Activated CD4-positive, alpha-beta T cell treated with anti-CD3 and anti-CD28 coated beads, Interleukin-2, amount 10 ng/mL, durations not matched to agents 24 days and 14 days (primary cell): ENCODE data around the gene FOXL3. TPM values are rescaled to one million over a fixed set of nuclear protein-coding genes. Genes with fewer than 3 reads are reported as not detected.
"Not testable (repeated sequence)": the region's sequence is repeated elsewhere in the genome, so short reads cannot be mapped to it uniquely, and the experiment has no call there.

Source experiments
- DNase-seq: peaks from one replicate; pipeline ENCODE4 v3.0.0; 2022
- H3K27ac Mint-ChIP-seq: one replicate; pipeline ENCODE4 v1.8.0; 2022; ENCODE audit warnings: mild to moderate bottlenecking, mixed read lengths
- H3K27me3 Mint-ChIP-seq: one replicate; pipeline ENCODE4 v1.8.0; 2022; ENCODE audit warnings: mixed read lengths
- H3K36me3 Mint-ChIP-seq: one replicate; pipeline ENCODE4 v1.8.0; 2022; ENCODE audit warnings: low read depth, mild to moderate bottlenecking, mixed read lengths
- H3K4me1 Mint-ChIP-seq: one replicate; pipeline ENCODE4 v1.8.0; 2021; ENCODE audit warnings: mixed read lengths
- H3K4me3 Mint-ChIP-seq: one replicate; pipeline ENCODE4 v1.8.0; 2022; ENCODE audit warnings: mild to moderate bottlenecking, moderate library complexity, mixed read lengths
- H3K9me3 Mint-ChIP-seq: one replicate; pipeline ENCODE4 v1.8.0; 2021; ENCODE audit warnings: mixed read lengths
- intact Hi-C: fragments of 100-400 bp; cut with micrococcal nuclease; formaldehyde crosslinking; loops from one replicate; pipeline ENCODE4 v1.15.1; 2023
- total RNA-seq: library from RNA; stranded (reverse); gene quantifications from 2 replicates; pipeline ENCODE4 v1.2.3, GENCODE V29; 2022

FOXL3 gene
- total RNA-seq, 1 donor from 2014 or later, result not detected

DNA sequence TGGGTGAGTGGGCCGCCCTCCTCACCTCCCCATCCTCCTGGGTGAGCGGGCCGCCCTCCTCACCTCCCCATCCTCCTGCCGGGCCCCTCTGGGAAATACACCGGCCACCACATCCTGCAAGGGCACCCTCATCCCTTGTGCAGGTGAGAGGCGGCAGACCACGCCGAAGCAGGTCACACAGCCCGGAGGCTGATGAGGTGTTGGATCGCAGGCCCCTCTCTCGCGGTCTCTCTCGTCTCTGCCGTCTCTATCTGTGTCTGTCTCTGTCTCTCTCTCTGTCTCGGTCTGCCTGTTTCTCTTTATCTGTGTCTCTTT is 30.8 kb upstream of the FOXL3 start:
- H3K9me3 Mint-ChIP-seq, result peaks cover 4% of the 10 kb centered on the region
- no peak overlapping the region for H3K4me3 Mint-ChIP-seq
- intact Hi-C loops, result no loop called here
- no peak overlapping the region for H3K27ac Mint-ChIP-seq
- no peaks in the 10 kb centered on the region for H3K36me3 Mint-ChIP-seq
- H3K4me1 Mint-ChIP-seq, result no peaks in the 10 kb centered on the region
- DNase-seq, result no peak
- no peaks in the 10 kb centered on the region for H3K27me3 Mint-ChIP-seq

GRCh38 chr7:259751-260405 is 30.1 kb upstream of the FOXL3 start:
- DNase-seq, result no peak
- no peaks in the 10 kb centered on the region for H3K27me3 Mint-ChIP-seq
- no peak overlapping the region for H3K4me3 Mint-ChIP-seq
- intact Hi-C loops, result no loop called here
- peaks cover 4% of the 10 kb centered on the region for H3K9me3 Mint-ChIP-seq
- no peaks in the 10 kb centered on the region for H3K4me1 Mint-ChIP-seq
- H3K27ac Mint-ChIP-seq, result no peak overlapping the region
- no peaks in the 10 kb centered on the region for H3K36me3 Mint-ChIP-seq

DNA sequence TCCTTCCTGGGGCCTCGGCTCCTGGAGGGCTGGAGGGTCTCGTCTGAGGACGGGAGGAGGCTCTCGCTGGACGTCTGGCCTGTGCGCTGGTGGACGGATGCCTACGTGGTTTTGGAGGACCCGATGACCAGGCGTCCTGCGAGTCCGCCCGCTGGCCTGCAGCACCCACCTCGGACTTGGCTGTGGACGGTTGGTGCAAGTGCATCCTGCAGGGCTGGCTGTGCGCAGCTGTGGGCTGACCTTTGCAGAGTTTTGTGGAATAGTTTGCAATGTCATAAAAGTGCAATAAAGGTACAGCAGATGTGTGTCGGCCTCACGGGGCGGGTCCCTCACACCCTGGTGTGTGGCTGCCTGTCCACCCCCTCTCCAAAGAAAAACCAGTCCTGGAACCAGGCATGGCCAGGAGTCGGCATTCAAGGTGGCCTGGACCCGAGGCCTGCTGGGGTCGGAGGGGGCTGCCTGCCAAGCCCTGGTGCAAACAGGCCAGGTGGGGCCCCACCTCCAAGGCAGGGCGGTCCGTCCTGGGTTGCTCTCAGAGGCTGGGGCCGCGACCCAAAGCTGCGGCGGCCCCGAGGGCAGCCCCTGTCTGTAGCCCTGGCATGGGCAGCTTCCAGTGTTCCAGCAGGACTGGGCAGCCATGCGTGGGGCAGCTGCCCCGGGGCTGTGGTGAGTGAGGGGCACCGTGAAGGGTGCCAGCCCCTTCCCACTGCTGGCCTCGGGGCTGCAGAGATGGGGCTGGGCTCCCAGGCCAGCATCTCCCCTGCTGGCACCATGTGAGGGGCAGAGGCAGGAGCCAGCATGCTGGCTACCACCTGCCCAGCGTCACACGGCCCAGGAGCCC is 29.3 kb upstream of the FOXL3 start:
- DNase-seq, result no peak
- H3K27me3 Mint-ChIP-seq, result no peaks in the 10 kb centered on the region
- intact Hi-C loops, result no loop called here
- no peak overlapping the region for H3K27ac Mint-ChIP-seq
- H3K4me1 Mint-ChIP-seq, result no peaks in the 10 kb centered on the region
- no peaks in the 10 kb centered on the region for H3K36me3 Mint-ChIP-seq
- H3K4me3 Mint-ChIP-seq, result no peak overlapping the region
- H3K9me3 Mint-ChIP-seq, result peaks cover 4% of the 10 kb centered on the region

GRCh38 chr7:261341-262250 is 28.4 kb upstream of the FOXL3 start:
- DNase-seq, result no peak
- Mint-ChIP-seq H3K4me1 (no peaks in the 10 kb centered on the region), H3K27me3 (no peaks in the 10 kb centered on the region), H3K36me3 (no peaks in the 10 kb centered on the region), H3K27ac (no peak overlapping the region), H3K9me3 (peaks cover 4% of the 10 kb centered on the region), H3K4me3 (no peak overlapping the region)
- intact Hi-C loops, result no loop called here

GRCh38 chr7:262251-262572 is 27.8 kb upstream of the FOXL3 start:
- peaks cover 4% of the 10 kb centered on the region for H3K9me3 Mint-ChIP-seq
- H3K27ac Mint-ChIP-seq, result no peak overlapping the region
- intact Hi-C loops, result no loop called here
- DNase-seq, result no peak
- peak overlapping the region; percentile 26 for H3K4me3 Mint-ChIP-seq
- H3K27me3 Mint-ChIP-seq, result no peaks in the 10 kb centered on the region
- H3K4me1 Mint-ChIP-seq, result no peaks in the 10 kb centered on the region
- H3K36me3 Mint-ChIP-seq, result no peaks in the 10 kb centered on the region

DNA sequence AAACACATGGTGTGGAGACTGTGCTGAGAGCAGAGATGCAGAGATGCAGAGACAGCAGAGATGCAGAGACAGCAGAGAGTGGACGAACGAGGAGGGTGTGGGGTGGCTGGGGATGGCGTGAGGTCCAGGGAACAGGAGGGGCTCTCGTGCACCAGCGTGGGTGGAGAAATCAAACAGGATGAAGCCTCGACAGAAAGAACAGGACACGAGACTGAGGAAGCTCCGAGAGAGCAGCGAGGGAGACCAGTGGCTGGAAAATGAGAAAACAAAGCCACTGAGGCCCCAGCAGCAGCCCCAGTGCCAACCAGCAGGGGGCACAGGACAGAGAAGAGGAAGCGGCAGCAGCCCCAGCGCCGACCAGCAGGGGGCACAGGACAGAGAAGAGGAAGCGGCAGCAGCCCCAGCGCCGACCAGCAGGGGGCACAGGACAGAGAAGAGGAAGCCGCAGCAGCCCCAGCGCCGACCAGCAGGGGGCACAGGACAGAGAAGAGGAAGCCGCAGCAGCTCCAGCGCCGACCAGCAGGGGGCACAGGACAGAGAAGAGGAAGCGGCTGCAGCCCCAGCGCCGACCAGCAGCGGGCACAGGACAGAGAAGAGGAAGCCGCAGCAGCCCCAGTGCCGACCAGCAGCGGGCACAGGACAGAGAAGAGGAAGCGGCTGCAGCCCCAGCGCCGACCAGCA is 27.2 kb upstream of the FOXL3 start:
- peak overlapping the region; percentile 26 for H3K4me3 Mint-ChIP-seq
- intact Hi-C loops, H3K27ac Mint-ChIP-seq, H3K4me1 Mint-ChIP-seq, H3K36me3 Mint-ChIP-seq, H3K27me3 Mint-ChIP-seq, H3K9me3 Mint-ChIP-seq: not testable (repeated sequence)
- DNase-seq, result peak; percentile 88

DNA sequence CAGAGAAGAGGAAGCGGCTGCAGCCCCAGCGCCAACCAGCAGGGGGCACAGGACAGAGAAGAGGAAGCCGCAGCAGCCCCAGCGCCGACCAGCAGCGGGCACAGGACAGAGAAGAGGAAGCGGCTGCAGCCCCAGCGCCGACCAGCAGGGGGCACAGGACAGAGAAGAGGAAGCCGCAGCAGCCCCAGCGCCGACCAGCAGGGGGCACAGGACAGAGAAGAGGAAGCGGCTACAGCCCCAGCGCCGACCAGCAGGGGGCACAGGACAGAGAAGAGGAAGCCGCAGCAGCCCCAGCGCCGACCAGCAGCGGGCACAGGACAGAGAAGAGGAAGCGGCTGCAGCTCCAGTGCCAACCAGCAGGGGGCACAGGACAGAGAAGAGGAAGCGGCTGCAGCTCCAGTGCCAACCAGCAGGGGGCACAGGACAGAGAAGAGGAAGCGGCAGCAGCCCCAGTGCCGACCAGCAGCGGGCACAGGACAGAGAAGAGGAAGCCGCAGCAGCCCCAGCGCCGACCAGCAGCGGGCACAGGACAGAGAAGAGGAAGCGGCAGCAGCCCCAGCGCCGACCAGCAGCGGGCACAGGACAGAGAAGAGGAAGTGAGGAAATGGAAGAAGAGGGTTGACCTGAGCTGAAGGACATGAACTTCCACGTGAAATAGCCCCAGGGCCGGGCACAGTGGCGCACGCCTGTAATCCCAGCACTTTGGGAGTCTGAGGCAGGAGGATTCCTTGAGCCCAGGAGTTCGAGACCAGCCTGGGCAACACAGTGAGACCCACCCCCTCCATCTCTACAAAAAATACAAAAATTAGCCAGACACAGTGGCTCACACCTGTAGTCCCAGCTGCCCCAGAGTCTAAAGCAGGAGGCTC is 26.3 kb upstream of the FOXL3 start:
- H3K4me1 Mint-ChIP-seq, H3K9me3 Mint-ChIP-seq, intact Hi-C loops, H3K36me3 Mint-ChIP-seq, H3K4me3 Mint-ChIP-seq, H3K27me3 Mint-ChIP-seq, H3K27ac Mint-ChIP-seq: not testable (repeated sequence)
- peak; percentile 89 for DNase-seq

- Mint-ChIP-seq H3K27ac (no peak overlapping the region), H3K4me1 (no peaks in the 10 kb centered on the region), H3K27me3 (no peaks in the 10 kb centered on the region), H3K9me3 (peaks cover 4% of the 10 kb centered on the region), H3K4me3 (no peak overlapping the region), H3K36me3 (no peaks in the 10 kb centered on the region)
- intact Hi-C loops, result no loop called here
- no peak for DNase-seq
Measured at GRCh38 chr7:264541-265191, 25.3 kb upstream of the FOXL3 start.

GRCh38 chr7:265192-265997 is 24.6 kb upstream of the FOXL3 start:
- Mint-ChIP-seq H3K27ac (no peak overlapping the region), H3K4me1 (no peaks in the 10 kb centered on the region)

DNA sequence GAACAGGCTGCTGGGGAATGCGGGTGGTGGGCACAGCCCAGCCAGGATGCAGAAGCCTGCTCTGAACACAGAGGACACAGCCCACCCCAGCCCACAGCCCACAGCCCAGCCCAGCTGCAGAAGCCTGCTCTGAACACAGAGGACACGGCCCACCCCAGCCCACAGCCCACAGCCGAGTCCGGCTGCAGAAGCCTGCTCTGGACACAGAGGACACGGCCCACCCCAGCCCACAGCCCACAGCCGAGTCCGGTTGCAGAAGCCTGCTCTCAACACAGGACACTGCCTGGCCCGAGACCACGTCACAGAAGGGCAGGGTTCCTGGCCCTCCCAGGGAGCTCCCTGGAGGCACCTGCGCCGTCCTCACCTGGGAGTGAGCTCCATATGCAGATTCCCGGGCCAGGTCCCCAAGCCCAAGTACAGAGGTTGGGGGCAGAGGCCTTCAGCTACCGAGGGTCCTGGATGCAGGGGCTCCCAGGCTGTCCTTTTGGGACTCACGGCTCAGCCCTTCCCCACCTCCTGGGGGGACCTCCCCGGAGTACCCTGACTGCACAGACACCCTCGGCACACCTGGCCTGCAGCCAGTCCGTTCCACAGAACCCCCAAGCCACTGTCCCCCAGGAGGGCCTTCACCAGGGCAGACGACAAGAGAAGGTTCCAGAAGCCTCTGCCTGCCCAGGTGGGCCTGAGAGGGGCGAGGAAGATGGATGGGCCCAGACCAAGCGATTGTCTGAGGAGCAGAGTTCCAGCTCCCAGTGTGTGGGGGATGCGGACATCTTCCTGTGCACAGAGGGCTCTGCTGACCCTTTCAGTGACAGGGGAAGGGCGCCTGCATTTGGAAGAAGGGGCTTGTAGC is 23.7 kb upstream of the FOXL3 start:
- Mint-ChIP-seq H3K27me3 (no peaks in the 10 kb centered on the region), H3K4me1 (no peaks in the 10 kb centered on the region), H3K9me3 (peaks cover 4% of the 10 kb centered on the region), H3K36me3 (no peaks in the 10 kb centered on the region), H3K4me3 (no peak overlapping the region), H3K27ac (no peak overlapping the region)
- no peak for DNase-seq
- intact Hi-C loops, result no loop called here

More at GRCh38 chr7:265192-265997, 24.6 kb upstream of the FOXL3 start:
- no peaks in the 10 kb centered on the region for H3K36me3 Mint-ChIP-seq
- no peaks in the 10 kb centered on the region for H3K27me3 Mint-ChIP-seq
- intact Hi-C loops, result no loop called here
- DNase-seq, result no peak
- no peak overlapping the region for H3K4me3 Mint-ChIP-seq
- H3K9me3 Mint-ChIP-seq, result peaks cover 4% of the 10 kb centered on the region

- intact Hi-C loops, result no loop called here
- Mint-ChIP-seq H3K9me3 (peaks cover 4% of the 10 kb centered on the region), H3K4me1 (no peaks in the 10 kb centered on the region), H3K36me3 (no peaks in the 10 kb centered on the region), H3K27me3 (no peaks in the 10 kb centered on the region), H3K4me3 (no peak overlapping the region), H3K27ac (no peak overlapping the region)
- no peak for DNase-seq
Measured at GRCh38 chr7:266851-267840, 22.8 kb upstream of the FOXL3 start.
